Left lung (tissue), 10 donors: ENCODE measurements around the gene FUBP3. TPM values are rescaled to one million over a fixed set of nuclear protein-coding genes. Genes with fewer than 3 reads are reported as not detected.

ENCODE experiments used
- ATAC-seq: fragments of 200-7000 bp; cut with Tn5 transposase; one replicate; pipeline ENCODE4 v1.9.1; 2020; ENCODE audit warnings: moderate library complexity
- DNase-seq, 4 donors: peaks; one replicate each; pipeline ENCODE4 v3.0.0-alpha.2; 2013 to 2020
- H3K27ac ChIP-seq, 2 donors: fragments of 200-600 bp; sonication (generic) in 1 of 2; one replicate each; pipeline versions ENCODE4 v1.5.0 to v1.8.0; 2020 to 2021
- H3K27me3 ChIP-seq, 2 donors: fragments of 200-600 bp; sonication (generic) in 1 of 2; one replicate each; pipeline versions ENCODE4 v1.5.0 to v1.8.0; 2020 to 2021
- H3K36me3 ChIP-seq, 2 donors: fragments of 200-600 bp; sonication (generic) in 1 of 2; one replicate each; pipeline versions ENCODE4 v1.5.0 to v1.8.0; 2020 to 2021
- H3K4me1 ChIP-seq, 2 donors: fragments of 200-600 bp; one replicate each; pipeline ENCODE4 v1.8.0; 2021
- H3K4me3 ChIP-seq, 2 donors: fragments of 200-600 bp; sonication (generic) in 1 of 2; one replicate each; pipeline versions ENCODE4 v1.5.0 to v1.8.0; 2020 to 2021; ENCODE audit warnings: mild to moderate bottlenecking in 1 of 2
- H3K9me3 ChIP-seq, 2 donors: fragments of 200-600 bp; sonication (generic) in 1 of 2; one replicate each; pipeline versions ENCODE4 v1.5.0 to v1.8.0; 2020 to 2021
- intact Hi-C, 2 donors: fragments of 100-400 bp; cut with DNase I; formaldehyde crosslinking; loops; one replicate each; pipeline versions ENCODE4 v1.11.2 to v1.14.2; 2022
- polyA plus RNA-seq, 6 donors: library from polyadenylated mRNA; unstranded; fragments of 120-200 nt; gene quantifications; one replicate each; pipeline ENCODE4 v1.2.1, GENCODE V29; 2013; ENCODE audit not compliant: insufficient read length in 6 of 6
- total RNA-seq, 2 donors: library from RNA; stranded (reverse); fragmentation: NEBNext Ultra II Directional; extraction: Animal tissue kit (Norgen Biotek cat#: 25700); gene quantifications; one replicate each; pipeline ENCODE4 v1.2.1, GENCODE V29; 2021
- TF ChIP-seq, protein P1 (sequence below), 2 donors: fragments of 200-600 bp; sonication (generic) in 1 of 2; IDR thresholded peaks; one replicate each; pipeline versions ENCODE4 v1.5.0 to v1.8.0; 2021; ENCODE audit warnings: antibody characterized with exemption in 2 of 2
- donor health status: DM: no; HTN: yes; CAD: no.
- donor health status: DM: no; HTN: no; CAD: no.

FUBP3 gene
- total and polyA plus RNA-seq, 8 donors: 33.1 to 70.0 (median 58.9) TPM

DNA sequence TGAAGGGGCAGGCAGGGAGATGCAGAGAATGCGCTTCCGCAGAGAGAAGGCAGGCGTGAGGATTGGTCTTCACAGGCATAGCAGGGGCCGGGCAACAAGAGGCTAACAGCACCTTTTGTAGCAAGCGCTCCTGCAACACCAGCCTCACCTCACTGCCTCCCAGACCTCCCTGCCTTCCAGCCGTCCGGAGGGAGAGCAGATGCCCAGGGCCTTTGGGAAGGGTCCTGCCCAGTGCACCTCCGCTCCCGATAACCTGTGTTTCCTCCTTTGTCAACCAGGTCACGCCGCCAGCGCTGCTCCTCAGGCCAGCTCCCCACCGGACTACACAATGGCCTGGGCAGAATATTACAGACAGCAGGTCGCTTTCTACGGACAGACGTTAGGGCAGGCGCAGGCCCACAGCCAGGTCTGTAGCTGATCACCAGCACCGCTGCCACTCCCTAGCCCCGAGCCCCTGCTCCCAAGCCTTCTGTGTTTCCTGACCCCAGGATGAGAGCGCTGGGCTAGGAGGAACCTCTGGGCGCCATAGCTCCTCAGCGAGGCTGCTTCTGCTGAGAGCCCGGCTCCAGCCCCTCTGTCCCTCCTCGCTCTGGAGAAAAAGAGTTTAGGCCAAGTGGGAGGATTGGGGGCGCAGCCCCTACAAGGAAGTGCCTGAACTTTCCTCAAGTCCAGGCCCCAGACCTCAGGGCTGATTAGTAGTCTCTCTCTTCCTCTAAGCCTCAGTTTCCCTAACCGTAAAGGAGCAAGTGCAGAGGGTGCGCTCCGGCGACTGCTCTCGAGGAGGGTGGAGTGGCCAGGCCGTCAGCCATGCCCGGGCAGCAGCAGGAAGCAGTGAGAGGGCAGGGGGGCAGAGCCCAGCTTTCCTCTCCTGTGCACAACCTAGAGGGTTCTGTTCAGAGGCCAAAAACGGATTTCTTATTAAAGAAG, 56.6 kb downstream of the FUBP3 start:
- intact Hi-C loops: no loop called here
- DNase-seq: peak in 1 of 4 donors; percentile 67
- H3K27ac ChIP-seq: no peak overlapping the region
- no peaks in the 10 kb centered on the region for H3K27me3 ChIP-seq
- no peak for ATAC-seq
- H3K4me3 ChIP-seq: no peak overlapping the region
- TF ChIP-seq, protein P1, sequence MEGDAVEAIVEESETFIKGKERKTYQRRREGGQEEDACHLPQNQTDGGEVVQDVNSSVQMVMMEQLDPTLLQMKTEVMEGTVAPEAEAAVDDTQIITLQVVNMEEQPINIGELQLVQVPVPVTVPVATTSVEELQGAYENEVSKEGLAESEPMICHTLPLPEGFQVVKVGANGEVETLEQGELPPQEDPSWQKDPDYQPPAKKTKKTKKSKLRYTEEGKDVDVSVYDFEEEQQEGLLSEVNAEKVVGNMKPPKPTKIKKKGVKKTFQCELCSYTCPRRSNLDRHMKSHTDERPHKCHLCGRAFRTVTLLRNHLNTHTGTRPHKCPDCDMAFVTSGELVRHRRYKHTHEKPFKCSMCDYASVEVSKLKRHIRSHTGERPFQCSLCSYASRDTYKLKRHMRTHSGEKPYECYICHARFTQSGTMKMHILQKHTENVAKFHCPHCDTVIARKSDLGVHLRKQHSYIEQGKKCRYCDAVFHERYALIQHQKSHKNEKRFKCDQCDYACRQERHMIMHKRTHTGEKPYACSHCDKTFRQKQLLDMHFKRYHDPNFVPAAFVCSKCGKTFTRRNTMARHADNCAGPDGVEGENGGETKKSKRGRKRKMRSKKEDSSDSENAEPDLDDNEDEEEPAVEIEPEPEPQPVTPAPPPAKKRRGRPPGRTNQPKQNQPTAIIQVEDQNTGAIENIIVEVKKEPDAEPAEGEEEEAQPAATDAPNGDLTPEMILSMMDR (IDR thresholded peaks at IDR 0.05): no peak
- peaks cover 0 to 73% of the 10 kb centered on the region in 2 donors for H3K36me3 ChIP-seq
- H3K4me1 ChIP-seq: no peaks in the 10 kb centered on the region
- no peaks in the 10 kb centered on the region for H3K9me3 ChIP-seq

DNA sequence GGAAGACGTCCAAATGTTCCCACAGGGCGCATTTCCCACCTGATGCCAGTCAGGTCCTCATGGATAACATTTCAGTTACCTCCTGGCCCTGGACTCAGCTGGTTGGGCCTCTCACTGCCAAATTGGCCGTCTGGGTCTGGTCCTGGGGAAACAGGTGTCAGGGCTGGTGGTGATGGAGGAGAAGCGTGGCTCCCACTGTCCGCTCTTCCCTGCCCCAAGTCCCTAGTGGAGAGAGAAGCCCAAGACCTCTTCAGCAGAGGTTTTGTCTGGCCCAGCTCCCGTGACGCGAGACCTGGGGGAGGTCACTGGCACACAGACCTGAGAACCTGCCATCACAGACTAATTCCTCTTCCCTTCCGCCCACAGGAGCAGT, 57.3 kb downstream of the FUBP3 start:
- no peak overlapping the region for H3K4me3 ChIP-seq
- H3K9me3 ChIP-seq: no peaks in the 10 kb centered on the region
- intact Hi-C loops: no loop called here
- H3K4me1 ChIP-seq: no peaks in the 10 kb centered on the region
- ATAC-seq (no peak), DNase-seq (peak in 1 of 4 donors; percentile 34)
- H3K27ac ChIP-seq: no peak overlapping the region
- TF ChIP-seq, protein P1 (IDR thresholded peaks at IDR 0.05): no peak
- H3K36me3 ChIP-seq: peaks cover 0 to 67% of the 10 kb centered on the region in 2 donors
- H3K27me3 ChIP-seq: no peaks in the 10 kb centered on the region

DNA sequence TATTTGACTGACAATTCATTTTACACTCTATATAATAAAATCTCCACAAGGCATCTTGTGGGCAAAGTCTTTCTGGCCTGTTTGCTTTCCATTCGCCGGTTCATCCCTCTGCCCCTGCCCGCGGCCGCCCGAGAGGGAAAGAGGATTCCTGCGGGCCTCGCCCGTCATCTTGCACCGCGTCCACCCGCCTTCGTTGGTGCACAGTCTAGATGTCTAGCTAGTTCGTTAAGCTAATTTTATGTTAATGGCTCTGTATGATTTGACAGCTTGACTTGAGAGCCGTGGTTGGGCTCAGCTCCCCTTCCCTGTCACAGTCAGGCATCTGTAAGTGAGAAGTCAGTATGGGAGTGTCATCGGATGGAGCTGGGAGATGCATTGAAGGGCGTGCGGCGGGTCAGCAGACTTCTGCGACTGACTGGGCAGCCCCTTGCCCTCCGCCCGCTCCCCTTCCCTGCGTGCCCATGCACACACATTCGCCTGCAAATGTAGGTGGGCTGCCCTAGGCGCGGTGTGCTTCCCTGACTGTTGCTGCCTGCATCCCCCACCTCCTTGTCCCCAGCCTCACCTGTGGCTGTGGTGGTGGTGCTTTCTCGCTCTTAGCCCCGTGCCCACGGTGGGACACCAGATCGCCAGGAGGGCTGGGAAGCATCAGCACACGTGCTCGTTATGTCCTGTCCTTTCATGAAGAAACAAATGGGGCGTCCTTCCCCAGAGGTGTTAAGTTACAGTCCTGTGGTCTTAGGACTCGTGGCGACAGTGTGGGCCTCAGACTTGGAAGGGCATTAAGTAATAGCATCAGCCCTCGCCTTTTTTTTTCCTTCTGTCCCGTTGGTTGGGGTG, 59.1 kb downstream of the FUBP3 start:
- intact Hi-C loops: no loop called here
- H3K27me3 ChIP-seq: no peaks in the 10 kb centered on the region
- peak in 2 of 4 donors; percentile 26 to 67 for DNase-seq
- H3K4me3 ChIP-seq: no peak overlapping the region
- no peaks in the 10 kb centered on the region for H3K9me3 ChIP-seq
- TF ChIP-seq, protein P1 (IDR thresholded peaks at IDR 0.05): no peak
- no peaks in the 10 kb centered on the region for H3K4me1 ChIP-seq
- ATAC-seq: no peak
- peaks cover 0 to 48% of the 10 kb centered on the region in 2 donors for H3K36me3 ChIP-seq
- no peak overlapping the region for H3K27ac ChIP-seq

DNA sequence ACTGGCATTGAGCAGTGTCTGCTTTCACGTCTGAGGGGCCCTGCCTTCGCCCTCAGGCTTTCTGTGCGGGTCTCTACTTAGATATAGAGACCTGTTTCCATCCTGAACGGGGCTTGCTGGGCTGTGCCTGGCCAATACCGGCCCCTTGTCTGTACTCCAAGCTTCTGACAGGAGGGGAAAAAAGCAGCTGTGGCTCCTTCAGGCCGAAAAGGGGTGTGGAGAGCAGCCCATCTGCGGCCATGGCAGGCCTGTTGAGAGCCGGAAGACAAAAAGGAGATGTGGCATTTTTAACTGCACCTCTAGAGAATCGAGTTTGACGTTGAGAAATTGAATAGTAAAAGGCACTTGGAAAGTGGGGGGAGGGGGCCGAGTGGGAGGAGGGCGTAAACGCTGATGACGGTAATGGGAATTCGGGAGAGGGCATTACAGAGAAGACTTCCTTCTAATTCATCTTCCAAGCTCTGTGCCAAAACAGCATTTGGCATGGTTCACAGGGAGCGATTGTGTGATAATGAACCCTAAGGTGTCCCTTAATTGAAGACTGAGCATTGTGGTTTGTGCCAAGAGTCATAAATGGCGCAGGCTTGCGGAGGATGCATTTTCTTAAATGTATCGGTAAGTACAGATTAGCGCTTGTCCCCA, 59.9 kb downstream of the FUBP3 start:
- no peak overlapping the region for H3K4me3 ChIP-seq
- peaks cover 0 to 41% of the 10 kb centered on the region in 2 donors for H3K36me3 ChIP-seq
- no peaks in the 10 kb centered on the region for H3K9me3 ChIP-seq
- intact Hi-C loops: no loop called here
- peak in 1 of 4 donors; percentile 31 for DNase-seq
- H3K4me1 ChIP-seq: no peaks in the 10 kb centered on the region
- no peaks in the 10 kb centered on the region for H3K27me3 ChIP-seq
- H3K27ac ChIP-seq: no peak overlapping the region
- ATAC-seq: no peak
- TF ChIP-seq, protein P1 (IDR thresholded peaks at IDR 0.05): no peak
